Esophagus (tissue), 2 donors: ENCODE data around the gene C14orf119. TPM values are rescaled to one million over a fixed set of nuclear protein-coding genes. Genes with fewer than 3 reads are reported as not detected.

ENCODE experiments used
- H3K27ac ChIP-seq, 2 donors: one replicate each; pipeline ENCODE4 v1.5.1; 2013; ENCODE audit warnings: low read depth in 2 of 2, mild to moderate bottlenecking in 2 of 2, inconsistent platforms in 1 of 2, low read length in 1 of 2, moderate library complexity in 1 of 2
- H3K27me3 ChIP-seq, 2 donors: one replicate each; pipeline ENCODE4 v1.6.1; 2013; ENCODE audit warnings: low read length in 2 of 2, control low read depth in 1 of 2, mild to moderate bottlenecking in 1 of 2; ENCODE audit not compliant: insufficient read depth in 2 of 2, control insufficient read depth in 1 of 2
- H3K36me3 ChIP-seq, 2 donors: one replicate each; pipeline ENCODE4 v1.6.1; 2013; ENCODE audit warnings: low read length in 1 of 2; ENCODE audit not compliant: control insufficient read depth in 2 of 2, insufficient read depth in 2 of 2
- H3K4me1 ChIP-seq, 2 donors: one replicate each; pipeline ENCODE4 v1.6.1; 2013; ENCODE audit warnings: low read length in 1 of 2; ENCODE audit not compliant: control insufficient read depth in 2 of 2, insufficient read depth in 2 of 2
- H3K4me3 ChIP-seq, 2 donors: one replicate each; pipeline ENCODE4 v1.5.1; 2013; ENCODE audit warnings: low read length in 2 of 2, mild to moderate bottlenecking in 2 of 2, low read depth in 1 of 2, moderate library complexity in 1 of 2
- H3K9me3 ChIP-seq, 2 donors: one replicate each; pipeline ENCODE4 v1.6.1; 2013; ENCODE audit warnings: mild to moderate bottlenecking in 2 of 2, low read depth in 1 of 2, low read length in 1 of 2, moderate library complexity in 1 of 2; ENCODE audit not compliant: control insufficient read depth in 2 of 2, insufficient read depth in 1 of 2
- WGBS, 2 donors: extraction: QIAGEN DNeasy Blood & Tissue Kit; methylation state at CpG; one replicate each; pipeline ENCODE4 v1.1.7; 2013; 5-methylcytosine and 5-hydroxymethylcytosine counted together
- polyA plus RNA-seq, 2 donors: library from polyadenylated mRNA; stranded (reverse); fragments of 200-250 nt; gene quantifications; one replicate each; pipeline ENCODE4 v1.2.3, GENCODE V29; 2013
- donor health status: healthy with polysubstance abuse.
- donor health status: Bipolar disorder and iron deficiency.

Gene C14orf119
- polyA plus RNA-seq, 2 donors, result 14.9 to 38.4 TPM

DNA sequence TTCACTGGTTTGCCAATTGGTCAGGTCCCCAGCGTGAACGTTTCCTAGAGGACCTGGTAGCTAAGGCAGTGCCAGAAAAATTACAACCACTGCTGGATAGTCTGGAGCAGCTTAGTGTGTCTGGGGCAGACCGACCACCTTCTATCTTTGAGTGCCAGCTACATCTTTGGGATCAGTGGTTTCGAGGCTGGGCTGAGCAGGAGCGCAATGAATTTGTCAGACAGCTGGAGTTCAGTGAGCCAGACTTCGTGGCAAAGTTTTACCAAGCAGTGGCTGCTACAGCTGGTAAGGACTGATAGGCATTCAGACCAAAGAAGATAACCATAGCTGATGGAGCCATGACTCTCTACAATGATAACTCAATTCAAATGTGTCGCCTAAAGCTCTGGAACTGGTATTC, 2.5 kb downstream of the C14orf119 start:
- Histone ChIP-seq H3K27me3 (no peaks in the 10 kb centered on the region), H3K27ac (no peak overlapping the region), H3K36me3 (peaks cover 0 to 7% of the 10 kb centered on the region in 2 donors), H3K9me3 (no peaks in the 10 kb centered on the region), H3K4me3 (no peak overlapping the region), H3K4me1 (peaks cover 0 to 2% of the 10 kb centered on the region in 2 donors)
- 86 to 91% methylated on average over 7 of the region's 7 CpGs for WGBS, 2 donors

DNA sequence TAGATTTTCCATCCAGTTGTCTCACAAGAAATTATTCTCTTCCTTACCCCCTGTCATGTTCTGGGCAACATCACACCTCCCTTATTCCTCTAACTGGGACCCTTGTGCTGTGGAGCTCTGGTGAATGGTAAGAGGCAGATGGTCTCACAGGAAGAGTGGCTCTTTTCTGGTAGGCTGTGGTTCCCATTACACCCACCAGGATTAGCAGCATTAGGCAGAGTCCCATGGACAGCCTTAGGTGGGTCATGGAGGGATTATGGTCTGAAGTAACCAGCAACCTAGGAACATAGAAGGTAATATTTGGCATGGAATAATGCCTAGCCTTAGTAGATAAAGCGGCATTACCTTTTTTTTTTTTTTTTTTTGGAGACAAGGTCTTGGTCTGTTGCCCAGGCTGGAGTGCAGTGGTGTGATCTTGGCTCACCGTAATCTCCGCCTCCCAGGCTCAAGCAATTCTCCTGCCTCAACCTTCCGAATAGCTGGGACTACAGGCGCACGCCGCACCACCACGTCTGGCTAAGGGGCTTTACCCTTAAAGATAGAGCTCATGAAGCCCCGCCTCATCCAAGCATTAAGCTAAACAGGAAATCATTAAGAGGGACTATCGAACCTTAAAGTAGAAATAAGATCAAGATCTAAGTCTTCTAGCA, 4.0 kb downstream of the C14orf119 start:
- peaks cover 0 to 7% of the 10 kb centered on the region in 2 donors for H3K36me3 ChIP-seq
- WGBS, 2 donors, result 74 to 88% methylated on average over 10 of the region's 10 CpGs

DNA sequence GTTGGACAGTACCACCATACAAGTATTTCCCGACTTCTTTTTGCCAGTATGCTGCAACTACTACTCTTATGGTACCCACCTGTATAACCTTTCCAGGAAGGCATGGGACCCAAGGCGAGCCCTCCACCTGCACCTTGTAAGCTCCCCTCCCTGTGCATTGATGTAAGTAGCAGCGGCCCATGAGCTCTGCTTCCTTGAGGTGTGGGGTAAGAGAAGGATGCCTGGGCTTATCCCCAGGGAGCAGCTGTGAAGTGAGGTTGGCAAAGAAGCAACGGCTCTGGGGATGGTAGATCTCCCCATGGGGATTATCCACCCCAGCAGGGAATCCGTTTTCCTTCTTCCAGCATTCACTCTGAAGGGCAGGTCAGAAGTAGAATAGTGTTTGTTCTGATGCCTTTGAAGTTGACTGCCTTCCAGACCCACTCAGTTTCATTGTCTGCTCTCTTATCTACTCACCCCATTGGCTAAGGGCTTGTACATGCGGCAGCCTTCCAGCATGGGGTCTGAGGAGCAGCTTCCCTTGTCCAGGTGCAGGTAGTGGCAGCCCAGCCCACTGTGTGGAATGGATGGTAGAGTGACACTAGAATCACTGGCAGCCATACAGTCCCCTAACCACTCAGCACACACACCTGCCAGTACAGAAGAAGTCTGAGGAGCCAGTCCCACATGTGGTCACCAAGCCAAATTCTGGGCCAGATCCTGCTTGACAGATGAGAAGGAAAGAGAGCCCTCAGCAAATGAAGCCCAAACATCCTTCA, 6.1 kb downstream of the C14orf119 start:
- Histone ChIP-seq H3K4me1 (peaks cover 0 to 2% of the 10 kb centered on the region in 2 donors), H3K9me3 (no peaks in the 10 kb centered on the region), H3K27ac (no peak overlapping the region), H3K4me3 (no peak overlapping the region), H3K27me3 (no peaks in the 10 kb centered on the region), H3K36me3 (peaks cover 0 to 7% of the 10 kb centered on the region in 2 donors)
- 77 to 81% methylated on average over 6 of the region's 6 CpGs for WGBS, 2 donors

More for the DNA sequence above, 4.0 kb downstream of the C14orf119 start:
- Histone ChIP-seq H3K4me3 (no peak overlapping the region), H3K27me3 (no peaks in the 10 kb centered on the region), H3K4me1 (peaks cover 0 to 2% of the 10 kb centered on the region in 2 donors), H3K9me3 (no peaks in the 10 kb centered on the region), H3K27ac (no peak overlapping the region)

DNA sequence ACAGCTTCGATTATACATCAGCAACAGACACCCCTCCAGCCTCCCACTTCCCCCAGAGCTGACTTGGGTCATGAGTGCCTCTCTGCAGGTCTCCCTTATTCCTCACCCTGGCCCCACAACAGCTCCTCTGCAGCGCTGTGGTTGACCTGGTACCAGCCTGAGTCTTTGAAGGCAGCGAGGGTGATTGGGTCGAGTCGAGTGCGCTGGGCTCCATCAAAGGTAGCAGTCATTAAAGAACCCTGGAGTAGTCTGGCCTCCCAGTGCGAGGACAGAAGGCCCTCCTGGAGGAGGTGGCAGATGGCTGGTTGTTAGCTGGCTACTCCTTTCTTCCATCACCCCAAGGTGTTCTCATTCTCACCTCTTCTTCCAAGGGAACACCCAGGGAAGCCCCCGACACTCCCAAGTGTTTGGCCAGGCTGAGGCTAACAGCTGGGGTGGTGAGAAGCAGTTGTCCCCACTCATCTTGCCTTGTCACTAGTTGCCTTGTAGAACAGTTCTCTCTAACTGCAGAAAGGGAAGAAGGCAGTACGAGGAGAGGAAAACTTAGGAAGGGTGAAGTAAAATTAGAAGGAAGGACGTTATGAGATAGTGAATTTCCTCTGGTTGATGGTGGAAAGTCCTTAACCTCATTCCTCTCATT, 6.8 kb downstream of the C14orf119 start:
- WGBS, 2 donors, result 70 to 77% methylated on average over 10 of the region's 10 CpGs
- no peak overlapping the region for H3K27ac ChIP-seq
- H3K27me3 ChIP-seq, result no peaks in the 10 kb centered on the region
- H3K4me1 ChIP-seq, result no peaks in the 10 kb centered on the region
- H3K4me3 ChIP-seq, result no peak overlapping the region
- H3K9me3 ChIP-seq, result no peaks in the 10 kb centered on the region
- H3K36me3 ChIP-seq, result peaks cover 0 to 7% of the 10 kb centered on the region in 2 donors

DNA sequence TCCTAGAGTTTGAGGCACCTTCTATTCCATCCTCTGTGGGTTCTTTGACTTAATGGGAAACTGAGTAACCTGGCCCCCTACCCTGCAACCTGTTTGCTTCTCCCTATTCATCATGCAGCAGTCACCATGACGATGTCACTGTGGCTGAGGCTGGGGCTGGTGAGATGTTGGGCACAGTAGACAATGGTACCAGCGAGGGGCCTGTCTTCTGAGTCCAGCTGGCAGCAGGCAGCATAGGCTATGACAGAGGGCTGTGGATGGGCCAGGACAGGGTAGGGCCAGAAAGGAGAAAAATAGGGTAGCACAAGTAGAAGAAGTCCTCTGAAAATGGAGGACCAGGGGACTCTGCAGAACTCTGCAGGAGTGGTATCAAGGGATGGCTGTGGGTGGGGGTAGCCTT, 7.5 kb downstream of the C14orf119 start:
- H3K4me1 ChIP-seq, result no peaks in the 10 kb centered on the region
- no peak overlapping the region for H3K4me3 ChIP-seq
- H3K36me3 ChIP-seq, result peaks cover 0 to 4% of the 10 kb centered on the region in 2 donors
- no peak overlapping the region for H3K27ac ChIP-seq
- no peaks in the 10 kb centered on the region for H3K27me3 ChIP-seq
- 86 to 88% methylated on average over 2 of the region's 2 CpGs for WGBS, 2 donors
- no peaks in the 10 kb centered on the region for H3K9me3 ChIP-seq

DNA sequence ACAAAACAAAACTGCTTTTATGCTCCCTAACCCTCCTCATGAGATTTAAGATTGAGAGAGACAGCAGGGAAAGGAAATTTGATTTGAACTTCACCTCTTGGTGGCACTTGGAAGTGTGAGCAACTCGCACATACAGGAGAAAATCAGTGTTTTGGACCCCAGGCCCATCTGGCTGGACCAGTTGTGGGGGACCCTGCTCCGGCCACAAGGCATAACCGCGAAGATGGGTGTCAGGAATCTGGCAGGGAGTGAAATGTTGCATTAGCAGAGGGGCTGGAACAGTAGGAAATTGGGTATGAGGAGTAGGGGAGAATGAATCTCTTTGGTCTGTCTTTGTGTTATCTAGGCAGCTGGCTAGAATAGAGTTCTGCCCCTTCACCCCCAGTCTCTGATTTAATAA, 8.3 kb downstream of the C14orf119 start:
- Histone ChIP-seq H3K4me1 (no peaks in the 10 kb centered on the region), H3K4me3 (no peak overlapping the region), H3K36me3 (peaks cover 0 to 2% of the 10 kb centered on the region in 2 donors), H3K27ac (no peak overlapping the region), H3K27me3 (no peaks in the 10 kb centered on the region), H3K9me3 (no peaks in the 10 kb centered on the region)
- 81 to 86% methylated on average over 4 of the region's 4 CpGs for WGBS, 2 donors

DNA sequence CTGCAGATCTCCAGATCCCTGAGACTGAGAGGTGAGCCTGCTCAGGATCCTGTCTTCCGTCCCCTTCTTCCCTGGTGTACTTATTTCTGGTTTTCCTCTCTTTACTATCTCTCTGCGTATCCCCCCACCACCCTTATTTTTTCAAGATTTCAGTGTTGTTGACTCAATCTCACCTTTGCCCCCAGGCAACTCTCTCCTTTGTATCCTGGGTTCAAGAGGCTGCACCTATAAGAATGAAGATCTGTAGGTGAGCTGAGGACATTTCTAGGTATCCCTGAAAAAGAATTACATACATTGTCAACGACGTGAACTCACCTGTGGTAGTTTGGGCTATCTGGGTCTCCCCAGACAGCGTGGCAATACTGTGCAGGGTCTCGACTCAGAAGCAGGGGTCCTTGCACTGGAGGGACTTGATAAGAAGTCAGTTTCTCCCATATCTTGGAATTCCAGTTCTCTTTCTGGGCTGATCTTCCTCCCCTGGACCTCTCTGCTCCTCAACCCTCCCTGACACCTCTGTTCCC, 8.8 kb downstream of the C14orf119 start:
- no peak overlapping the region for H3K4me3 ChIP-seq
- no peak overlapping the region for H3K27ac ChIP-seq
- H3K4me1 ChIP-seq, result no peaks in the 10 kb centered on the region
- WGBS, 2 donors, result 80 to 85% methylated on average over 6 of the region's 6 CpGs
- H3K9me3 ChIP-seq, result no peaks in the 10 kb centered on the region
- no peaks in the 10 kb centered on the region for H3K27me3 ChIP-seq
- H3K36me3 ChIP-seq, result no peaks in the 10 kb centered on the region

DNA sequence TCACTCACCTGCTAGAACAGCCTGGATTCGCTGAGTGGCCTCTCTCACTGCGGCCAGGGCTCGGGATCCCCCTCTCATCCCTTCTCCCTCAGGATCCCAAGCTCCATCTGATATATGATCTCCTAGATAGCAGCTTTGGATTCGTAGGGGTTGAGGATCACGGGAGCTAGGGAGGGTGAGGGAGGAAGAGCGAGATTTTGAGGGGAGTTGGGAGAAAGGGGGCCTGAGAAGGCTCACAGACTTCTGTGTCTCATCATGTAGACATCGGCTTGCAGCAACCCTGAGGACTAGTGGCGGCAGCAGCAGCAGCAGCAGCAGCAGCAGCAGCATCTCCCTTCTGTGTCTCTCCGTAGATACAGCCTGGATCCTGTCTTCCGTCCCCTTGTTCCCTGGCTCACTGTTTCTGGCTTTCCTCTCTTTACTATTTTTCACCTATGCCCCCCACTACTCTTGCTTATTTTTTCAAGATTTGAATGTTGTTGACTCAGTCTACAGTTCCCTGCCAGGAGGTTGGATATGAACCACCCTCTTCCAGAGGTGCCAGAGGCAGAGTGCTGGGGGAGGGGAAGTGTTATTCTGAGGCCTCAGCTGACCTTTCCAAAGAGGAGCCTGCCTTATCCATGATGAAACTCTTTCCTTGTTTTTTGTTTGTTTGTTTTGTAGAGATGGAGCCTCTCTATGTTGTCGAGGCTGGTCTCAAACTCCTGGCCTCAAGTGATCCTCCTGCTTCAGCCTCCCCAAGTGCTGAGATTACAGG, 9.5 kb downstream of the C14orf119 start, which contains the start of gene CIROP:
TSS of gene CIROP (minus strand) at position 399 of the 757 bp plus-strand sequence. CDS start at position 330, 69 bp downstream.
- Histone ChIP-seq H3K9me3 (no peaks in the 10 kb centered on the region), H3K4me1 (no peaks in the 10 kb centered on the region), H3K4me3 (no peak within 1 kb of the TSS), H3K36me3 (no peaks in the 10 kb centered on the region), H3K27me3 (no peaks in the 10 kb centered on the region), H3K27ac (no peak within 1 kb of the TSS)
- WGBS, 2 donors, result 64 to 70% methylated on average over 11 of the region's 11 CpGs

DNA sequence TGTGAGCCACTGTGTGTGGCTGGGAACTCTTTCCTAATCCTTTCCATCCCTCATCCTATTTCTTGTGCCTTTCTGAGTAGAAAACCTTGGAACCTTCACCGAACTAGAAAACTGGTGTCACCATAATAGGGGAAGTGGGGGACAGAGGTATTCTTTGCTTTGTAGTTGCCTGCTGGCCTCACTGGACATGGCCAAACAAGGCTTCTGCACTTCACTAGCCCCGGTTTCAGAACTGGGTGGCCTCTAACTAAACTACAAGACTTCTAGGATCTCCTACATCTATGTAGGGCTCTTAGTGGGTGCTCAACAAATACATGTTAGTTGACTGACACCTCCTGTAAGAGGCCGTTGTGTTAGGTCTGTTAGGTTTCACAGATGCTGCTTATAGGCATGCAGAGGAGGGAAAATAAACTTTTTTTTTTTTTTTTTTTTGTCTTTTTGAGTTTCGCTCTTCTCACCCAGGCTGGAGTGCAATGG, 10.1 kb downstream of the C14orf119 start:
- Histone ChIP-seq H3K27ac (no peak overlapping the region), H3K4me1 (no peaks in the 10 kb centered on the region)
- WGBS, 2 donors, result 87 to 89% methylated on average over 4 of the region's 4 CpGs

More for the DNA sequence above, 10.1 kb downstream of the C14orf119 start:
- no peaks in the 10 kb centered on the region for H3K36me3 ChIP-seq
- no peaks in the 10 kb centered on the region for H3K27me3 ChIP-seq
- H3K9me3 ChIP-seq, result no peaks in the 10 kb centered on the region
- H3K4me3 ChIP-seq, result no peak overlapping the region
